Right lobe of liver (tissue), 4 donors: ENCODE results near the gene TATDN3.

Experiments
- CTCF ChIP-seq, 4 donors: fragments of 200-600 bp in 3 of 4; fragments of 450-650 bp in 1 of 4; IDR thresholded peaks; one replicate each; pipeline versions ENCODE4 v1.5.1 to v1.8.0; 2016 to 2022; ENCODE audit warnings: antibody characterized with exemption in 4 of 4, mild to moderate bottlenecking in 2 of 4
- POLR2A ChIP-seq: fragments of 450-650 bp; IDR thresholded peaks from one replicate; pipeline ENCODE4 v1.6.1; 2017; ENCODE audit warnings: antibody characterized with exemption, mild to moderate bottlenecking
- donor health status: DM: no; HTN: no; CAD: no.
- donor health status: DM: no; HTN: no; CAD: no.
- donor health status: DM: no; HTN: yes; CAD: no.

GRCh38 chr1:212780759-212781158 is 10.9 kb upstream of the TATDN3 start:
- TF ChIP-seq CTCF (IDR thresholded peaks at IDR 0.05) (no peak), POLR2A (no peak)
